KMS-11 (cell line): ENCODE measurements around the gene ARHGEF28.

ENCODE experiments used
- H2AFZ ChIP-seq: fragments of 200-600 bp; sonication (generic); 2 replicates; pipeline ENCODE4 v1.6.1; 2016; ENCODE audit warnings: antibody characterized with exemption, mixed run types, low read depth
- H3K27ac ChIP-seq: fragments of 200-600 bp; sonication (generic); 2 replicates; pipeline ENCODE4 v1.6.1; 2016; ENCODE audit warnings: mild to moderate bottlenecking, mixed run types
- H3K27me3 ChIP-seq: fragments of 200-600 bp; sonication (generic); 2 replicates; pipeline ENCODE4 v1.6.1; 2017; ENCODE audit warnings: mild to moderate bottlenecking, low read depth, mixed run types, moderate library complexity; ENCODE audit not compliant: insufficient read depth
- H3K36me3 ChIP-seq: fragments of 200-600 bp; sonication (generic); 2 replicates; pipeline ENCODE4 v1.6.1; 2017; ENCODE audit warnings: mild to moderate bottlenecking, mixed run types; ENCODE audit not compliant: insufficient read depth
- H3K4me1 ChIP-seq: fragments of 200-600 bp; sonication (generic); 2 replicates; pipeline ENCODE4 v1.6.1; 2016; ENCODE audit warnings: mild to moderate bottlenecking, low read depth, mixed run types; ENCODE audit not compliant: poor library complexity, severe bottlenecking
- H3K4me2 ChIP-seq: fragments of 200-600 bp; sonication (generic); 2 replicates; pipeline ENCODE4 v1.7.0; 2016; ENCODE audit warnings: mild to moderate bottlenecking, mixed run types
- H3K4me3 ChIP-seq: fragments of 200-600 bp; sonication (generic); IDR thresholded peaks from 2 replicates; pipeline ENCODE4 v1.6.1; 2017; ENCODE audit warnings: low read depth, low read length, mixed read lengths; ENCODE audit not compliant: insufficient read depth
- H3K79me2 ChIP-seq: fragments of 200-600 bp; sonication (generic); 2 replicates; pipeline ENCODE4 v1.6.1; 2016; ENCODE audit warnings: low read depth, mixed run types; ENCODE audit not compliant: insufficient read depth
- H3K9ac ChIP-seq: fragments of 200-600 bp; sonication (generic); 2 replicates; pipeline ENCODE4 v1.6.1; 2016; ENCODE audit warnings: mild to moderate bottlenecking, mixed run types
- H4K20me1 ChIP-seq: fragments of 200-600 bp; sonication (generic); 2 replicates; pipeline ENCODE4 v1.6.1; 2016; ENCODE audit warnings: mild to moderate bottlenecking, mixed run types; ENCODE audit not compliant: insufficient read depth
- CTCF ChIP-seq: fragments of 200-600 bp; sonication (generic); conservative IDR thresholded peaks from 2 replicates; pipeline ENCODE4 v1.6.1; 2017; ENCODE audit warnings: low read depth, mild to moderate bottlenecking, antibody characterized with exemption, low read length, moderate library complexity, mixed read lengths

The ARHGEF28 gene

GRCh38 chr5:73952872-73953271 lies 326.9 kb downstream of the ARHGEF28 start:
- Histone ChIP-seq H2AFZ (no peak overlapping the region), H3K9ac (no peak overlapping the region), H4K20me1 (no peaks in the 10 kb centered on the region), H3K27ac (no peak overlapping the region), H3K27me3 (no peaks in the 10 kb centered on the region), H3K4me2 (no peak overlapping the region), H3K79me2 (no peaks in the 10 kb centered on the region), H3K4me1 (no peaks in the 10 kb centered on the region), H3K36me3 (no peaks in the 10 kb centered on the region), H3K4me3 (no peak overlapping the region)
- TF ChIP-seq CTCF: no peak

GRCh38 chr5:73954381-73954780 lies 328.4 kb downstream of the ARHGEF28 start:
- Histone ChIP-seq H3K36me3 (no peaks in the 10 kb centered on the region), H3K79me2 (no peaks in the 10 kb centered on the region), H3K27ac (no peak overlapping the region), H3K4me3 (no peak overlapping the region), H3K4me1 (peaks cover under 1% of the 10 kb centered on the region), H4K20me1 (no peaks in the 10 kb centered on the region), H3K9ac (no peak overlapping the region), H2AFZ (no peak overlapping the region), H3K4me2 (no peak overlapping the region), H3K27me3 (no peaks in the 10 kb centered on the region)
- no peak for TF ChIP-seq CTCF

GRCh38 chr5:73955271-73955846 lies 329.4 kb downstream of the ARHGEF28 start:
- H3K36me3 ChIP-seq: no peaks in the 10 kb centered on the region
- no peaks in the 10 kb centered on the region for H4K20me1 ChIP-seq
- H3K4me1 ChIP-seq: peaks cover 11% of the 10 kb centered on the region
- no peak for TF ChIP-seq CTCF
- no peak overlapping the region for H3K4me2 ChIP-seq
- H3K4me3 ChIP-seq: no peak overlapping the region
- H2AFZ ChIP-seq: no peak overlapping the region
- no peak overlapping the region for H3K9ac ChIP-seq
- H3K79me2 ChIP-seq: no peaks in the 10 kb centered on the region
- H3K27ac ChIP-seq: no peak overlapping the region
- H3K27me3 ChIP-seq: no peaks in the 10 kb centered on the region

GRCh38 chr5:73957397-73958001 lies 331.5 kb downstream of the ARHGEF28 start:
- Histone ChIP-seq H3K4me2 (no peak overlapping the region), H3K36me3 (no peaks in the 10 kb centered on the region), H3K27ac (no peak overlapping the region), H3K9ac (no peak overlapping the region), H3K4me3 (no peak overlapping the region), H3K27me3 (no peaks in the 10 kb centered on the region), H3K4me1 (peaks cover 20% of the 10 kb centered on the region), H2AFZ (no peak overlapping the region), H3K79me2 (no peaks in the 10 kb centered on the region), H4K20me1 (no peaks in the 10 kb centered on the region)
- TF ChIP-seq CTCF: no peak
